ENCODE results near the gene PARD3B.

- TF ChIP-seq CTCF (IDR thresholded peaks at IDR 0.05) (no peak), POLR2A (IDR thresholded peaks at IDR 0.05) (no peak)
Observed at GRCh38 chr2:205017912-205018311, 472.6 kb downstream of the PARD3B start.
